A673 (cell line): ENCODE results near the gene SLC11A1. TPM values are rescaled to one million over a fixed set of nuclear protein-coding genes. Genes with fewer than 3 reads are reported as not detected.

Experiments used
- BruUV-seq: library from RNA; stranded (reverse); fragments of 400-500 nt; replicated peaks from 2 replicates; lab custom pipeline; 2021; lab: Mats Ljungman, UMichigan
- CTCF ChIA-PET: fragments of 300-600 bp; sonication (Branson Sonifier 250); formaldehyde crosslinking; loops from one replicate; lab custom pipeline; 2022; ENCODE audit warnings: antibody characterized with exemption; lab: Charles Lee
- POLR2A ChIA-PET: fragments of 300-600 bp; sonication (Branson Sonifier 250); formaldehyde crosslinking; loops from one replicate; lab custom pipeline; 2022; ENCODE audit warnings: antibody characterized with exemption; ENCODE audit not compliant: low non-redundant PET; lab: Charles Lee
- DNase-seq: peaks from one replicate; pipeline ENCODE4 v3.0.0-alpha.2; 2015; ENCODE audit warnings: low spot score
- H3K27ac ChIP-seq: fragments of 200-600 bp; sonication (generic); 2 replicates; pipeline ENCODE4 v1.5.1; 2016; ENCODE audit warnings: mixed run types, low read depth, mild to moderate bottlenecking, mixed read lengths, antibody characterized with exemption, low read length; ENCODE audit not compliant: poor library complexity, severe bottlenecking
- H3K27me3 ChIP-seq: fragments of 200-600 bp; sonication (generic); replicated peaks from 2 replicates; pipeline ENCODE4 v1.6.1; 2017; ENCODE audit warnings: mixed run types, low read depth, mild to moderate bottlenecking, mixed read lengths, antibody characterized with exemption, low read length; ENCODE audit not compliant: insufficient read depth, poor library complexity
- H3K36me3 ChIP-seq: fragments of 200-600 bp; sonication (generic); 2 replicates; pipeline ENCODE4 v1.6.1; 2016; ENCODE audit warnings: mixed run types, mild to moderate bottlenecking, mixed read lengths, antibody characterized with exemption, low read length; ENCODE audit not compliant: insufficient read depth, poor library complexity, severe bottlenecking
- H3K4me1 ChIP-seq: fragments of 200-600 bp; sonication (generic); 2 replicates; pipeline ENCODE4 v1.6.1; 2017; ENCODE audit warnings: mixed run types, mild to moderate bottlenecking, mixed read lengths, antibody characterized with exemption, low read length; ENCODE audit not compliant: insufficient read depth, poor library complexity, severe bottlenecking
- H3K4me3 ChIP-seq: fragments of 200-600 bp; sonication (generic); 2 replicates; pipeline ENCODE4 v1.5.1; 2016; ENCODE audit warnings: low read depth, mixed run types, mild to moderate bottlenecking, mixed read lengths, low read length; ENCODE audit not compliant: poor library complexity, severe bottlenecking
- H3K9me3 ChIP-seq: fragments of 200-600 bp; sonication (generic); 2 replicates; pipeline ENCODE4 v1.6.1; 2016; ENCODE audit warnings: mixed run types, low read depth, mild to moderate bottlenecking, mixed read lengths, antibody characterized with exemption, low read length; ENCODE audit not compliant: poor library complexity, severe bottlenecking
- EZH2 ChIP-seq: fragments of 200-600 bp; sonication (generic); IDR thresholded peaks from 2 replicates; pipeline ENCODE4 v1.6.1; 2017; ENCODE audit warnings: borderline replicate concordance, low read depth, mild to moderate bottlenecking, mixed read lengths, antibody characterized with exemption, low read length; ENCODE audit not compliant: poor library complexity, severe bottlenecking
- intact Hi-C: fragments of 100-400 bp; cut with micrococcal nuclease; formaldehyde crosslinking; loops from one replicate; pipeline ENCODE4 v1.10.0; 2022; ENCODE audit not compliant: unreplicated experiment
- total RNA-seq: library from RNA; stranded (reverse); gene quantifications from 2 replicates; pipeline ENCODE4 v1.2.3, GENCODE V29; 2021
- TF ChIP-seq, protein P1 (sequence below): fragments of 300-800, 200-600 bp; sonication (generic); conservative IDR thresholded peaks from 2 replicates; pipeline ENCODE4 v1.5.1; 2017; ENCODE audit warnings: low read depth, mild to moderate bottlenecking, antibody characterized with exemption, low read length, moderate library complexity, mixed read lengths

The SLC11A1 gene
- total RNA-seq, 1 experiment from 2014 or later, result 0.09 TPM

DNA sequence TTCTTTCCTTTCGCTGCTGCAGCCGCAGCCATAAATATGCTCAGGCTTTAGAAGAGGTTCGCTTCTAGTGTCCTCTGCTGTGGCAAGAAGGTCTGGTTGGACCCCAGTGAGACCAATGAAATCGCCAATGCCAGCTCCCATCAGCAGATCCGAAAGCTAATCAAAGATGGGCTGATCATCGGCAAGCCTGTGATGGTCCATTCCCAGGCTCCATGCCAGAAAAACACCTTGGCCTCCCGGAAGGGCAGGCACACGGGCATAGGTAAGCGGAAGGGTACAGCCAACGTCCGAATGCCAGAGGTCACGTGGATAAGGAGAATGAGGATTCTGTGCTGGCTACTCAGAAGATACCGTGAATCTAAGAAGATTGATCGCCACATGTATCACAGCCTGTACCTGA lies 28.0 kb upstream of the SLC11A1 start:
- H3K36me3 ChIP-seq, result no peaks in the 10 kb centered on the region
- intact Hi-C loops, result no loop called here
- H3K9me3 ChIP-seq, result no peaks in the 10 kb centered on the region
- H3K27ac ChIP-seq, result no peak overlapping the region
- TF ChIP-seq, protein P1, sequence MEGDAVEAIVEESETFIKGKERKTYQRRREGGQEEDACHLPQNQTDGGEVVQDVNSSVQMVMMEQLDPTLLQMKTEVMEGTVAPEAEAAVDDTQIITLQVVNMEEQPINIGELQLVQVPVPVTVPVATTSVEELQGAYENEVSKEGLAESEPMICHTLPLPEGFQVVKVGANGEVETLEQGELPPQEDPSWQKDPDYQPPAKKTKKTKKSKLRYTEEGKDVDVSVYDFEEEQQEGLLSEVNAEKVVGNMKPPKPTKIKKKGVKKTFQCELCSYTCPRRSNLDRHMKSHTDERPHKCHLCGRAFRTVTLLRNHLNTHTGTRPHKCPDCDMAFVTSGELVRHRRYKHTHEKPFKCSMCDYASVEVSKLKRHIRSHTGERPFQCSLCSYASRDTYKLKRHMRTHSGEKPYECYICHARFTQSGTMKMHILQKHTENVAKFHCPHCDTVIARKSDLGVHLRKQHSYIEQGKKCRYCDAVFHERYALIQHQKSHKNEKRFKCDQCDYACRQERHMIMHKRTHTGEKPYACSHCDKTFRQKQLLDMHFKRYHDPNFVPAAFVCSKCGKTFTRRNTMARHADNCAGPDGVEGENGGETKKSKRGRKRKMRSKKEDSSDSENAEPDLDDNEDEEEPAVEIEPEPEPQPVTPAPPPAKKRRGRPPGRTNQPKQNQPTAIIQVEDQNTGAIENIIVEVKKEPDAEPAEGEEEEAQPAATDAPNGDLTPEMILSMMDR, result no peak
- TF ChIP-seq EZH2, result no peak
- ChIA-PET POLR2A (no interaction called here), CTCF (no interaction called here)
- no peak overlapping the region for H3K4me3 ChIP-seq
- H3K27me3 ChIP-seq, result no peaks in the 10 kb centered on the region
- BruUV-seq, result no TSS peak
- no peaks in the 10 kb centered on the region for H3K4me1 ChIP-seq
- DNase-seq, result no peak

DNA sequence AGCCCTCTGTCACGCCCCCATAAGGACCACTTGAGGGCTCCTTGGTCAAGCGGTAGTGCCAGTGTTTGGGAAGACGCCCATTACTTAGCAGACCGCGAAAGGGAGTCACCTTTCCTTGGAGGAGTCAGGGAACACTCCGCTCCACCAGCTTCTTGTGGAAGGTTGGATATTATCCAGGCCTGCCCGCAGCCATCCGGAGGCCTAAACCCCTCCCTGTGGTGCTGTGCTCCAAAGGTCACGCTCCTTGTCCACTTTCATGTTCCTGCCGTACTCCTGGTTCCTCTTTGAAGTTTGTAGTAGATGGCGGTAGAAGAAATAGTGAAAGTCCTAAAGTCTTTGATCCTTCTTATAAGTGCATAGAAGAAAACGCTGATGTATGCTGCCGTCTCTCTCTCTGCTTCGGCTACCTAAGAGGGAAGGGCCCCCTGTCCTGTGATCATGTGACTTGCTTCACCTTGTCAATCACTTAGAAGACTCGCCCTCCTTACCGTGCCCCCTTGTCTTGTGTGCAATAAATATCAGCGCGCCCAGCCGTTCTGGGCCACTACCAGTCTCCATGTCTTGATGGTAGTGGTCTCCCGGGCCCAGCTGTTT lies 27.1 kb upstream of the SLC11A1 start:
- intact Hi-C loops, result no loop called here
- no TSS peak for BruUV-seq
- POLR2A ChIA-PET, result no interaction called here

DNA sequence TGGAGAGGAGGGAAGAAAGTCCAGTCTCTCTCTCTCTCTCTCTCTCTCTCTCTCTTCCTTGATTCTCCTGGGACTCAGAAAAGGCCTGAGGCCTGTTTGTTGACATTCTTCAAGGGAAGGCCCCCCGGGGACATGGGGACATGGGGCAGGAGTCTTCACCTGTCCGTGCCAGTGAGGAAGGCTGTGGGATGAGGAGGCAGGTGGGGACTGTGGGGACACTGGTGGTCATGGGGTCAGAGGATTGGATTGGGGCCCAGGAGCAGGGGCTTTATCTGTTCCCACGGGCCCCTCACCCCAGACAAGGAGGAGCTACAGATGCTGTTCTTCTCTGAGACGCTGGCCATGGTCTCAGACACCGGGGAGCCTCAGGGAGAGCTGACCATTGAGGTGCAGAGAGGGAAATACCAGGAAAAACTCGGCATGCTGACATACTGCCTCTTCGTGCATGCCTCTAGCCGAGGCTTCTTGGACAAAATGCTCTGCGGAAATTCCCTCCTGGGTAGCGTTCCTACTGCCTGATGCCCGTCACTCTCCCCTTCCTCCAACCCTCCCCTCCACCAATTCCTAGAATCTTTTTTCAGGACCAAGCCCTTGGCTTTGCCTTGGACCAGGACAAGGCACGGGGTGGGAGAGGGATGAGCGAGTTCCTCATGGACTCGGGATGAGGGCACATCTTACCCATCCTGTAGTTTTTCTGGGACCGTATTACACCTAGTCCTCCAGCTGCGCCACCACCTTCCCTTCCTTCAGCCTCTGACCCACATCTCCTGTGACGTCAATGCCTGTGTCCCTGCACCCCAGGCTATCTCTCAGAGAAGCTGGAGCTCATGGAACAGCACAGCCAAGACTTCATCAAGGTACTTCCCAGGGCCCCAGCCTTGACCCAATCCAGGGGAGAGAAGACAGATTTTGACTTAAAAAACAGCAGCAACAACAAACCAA lies 24.6 kb upstream of the SLC11A1 start:
- no peaks in the 10 kb centered on the region for H3K9me3 ChIP-seq
- intact Hi-C loops, result no loop called here
- POLR2A ChIA-PET, result no interaction called here
- CTCF ChIA-PET, result interaction anchor here (0.9 to 1.3 kb wide), 4 partner anchors 29 to 86 kb away, joined by 3 to 5 read pairs (median 3); no protein-coding TSS in a partner anchor
- no peaks in the 10 kb centered on the region for H3K4me1 ChIP-seq
- TF ChIP-seq, protein P1, result no peak
- TF ChIP-seq EZH2, result no peak
- H3K36me3 ChIP-seq, result no peaks in the 10 kb centered on the region
- no TSS peak for BruUV-seq
- DNase-seq, result no peak
- H3K27ac ChIP-seq, result no peak overlapping the region
- no peak overlapping the region for H3K4me3 ChIP-seq
- H3K27me3 ChIP-seq, result no peaks in the 10 kb centered on the region

More for the DNA sequence above, 27.1 kb upstream of the SLC11A1 start:
- Histone ChIP-seq H3K4me1 (no peaks in the 10 kb centered on the region), H3K36me3 (no peaks in the 10 kb centered on the region), H3K27ac (no peak overlapping the region), H3K27me3 (no peaks in the 10 kb centered on the region), H3K9me3 (no peaks in the 10 kb centered on the region), H3K4me3 (no peak overlapping the region)
- CTCF ChIA-PET, result no interaction called here
- no peak for TF ChIP-seq EZH2
- TF ChIP-seq, protein P1, result no peak
- no peak for DNase-seq
